Panc1 (cell line): ENCODE measurements around the gene SLC16A11. TPM values are rescaled to one million over a fixed set of nuclear protein-coding genes. Genes with fewer than 3 reads are reported as not detected.

Source experiments
- ATAC-seq: fragments of 200-7000 bp; cut with Tn5 transposase; 2 replicates; pipeline ENCODE4 v1.9.1; 2020; ENCODE audit warnings: mild to moderate bottlenecking, moderate library complexity
- BruUV-seq: library from RNA; stranded (reverse); fragments of 400-500 nt; replicated peaks from 2 replicates; lab custom pipeline; 2021; lab: Mats Ljungman, UMichigan
- CTCF ChIA-PET: fragments of 300-600 bp; sonication (Branson Sonifier 250); formaldehyde crosslinking; loops from one replicate; lab custom pipeline; 2022; ENCODE audit warnings: antibody characterized with exemption; lab: Charles Lee
- POLR2A ChIA-PET: fragments of 300-600 bp; sonication (Branson Sonifier 250); formaldehyde crosslinking; loops from one replicate; lab custom pipeline; 2022; ENCODE audit warnings: antibody characterized with exemption; lab: Charles Lee
- DNase-seq: peaks from one replicate; pipeline ENCODE4 v3.0.0-alpha.2; 2010; ENCODE audit warnings: low read depth, low spot score
- H3K27ac ChIP-seq: 2 replicates; pipeline ENCODE4 v1.5.1; 2011; ENCODE audit warnings: mild to moderate bottlenecking, low read length, inconsistent platforms
- H3K27me3 ChIP-seq: fragments of 200-500 bp; sonication (Bioruptor generic); 2 replicates; pipeline ENCODE4 v1.6.0; 2014; ENCODE audit warnings: low read length, inconsistent platforms; ENCODE audit not compliant: control insufficient read depth, insufficient read depth
- H3K36me3 ChIP-seq: fragments of 200-500 bp; sonication (Bioruptor generic); 2 replicates; pipeline ENCODE4 v1.5.1; 2014; ENCODE audit warnings: inconsistent platforms, mild to moderate bottlenecking, low read length, moderate library complexity; ENCODE audit not compliant: control insufficient read depth, insufficient read depth
- H3K4me1 ChIP-seq: 2 replicates; pipeline ENCODE4 v1.5.1; 2011; ENCODE audit warnings: inconsistent platforms, mild to moderate bottlenecking, low read length, moderate library complexity; ENCODE audit not compliant: control insufficient read depth, insufficient read depth
- H3K4me3 ChIP-seq, 2 experiments: 2 replicates each; pipeline ENCODE4 v1.5.1; 2011 to 2012; ENCODE audit warnings: low read depth in 2 of 2, low read length in 2 of 2, mild to moderate bottlenecking in 2 of 2, inconsistent platforms in 1 of 2, moderate library complexity in 1 of 2
- H3K9me3 ChIP-seq: fragments of 200-500 bp; sonication (Bioruptor generic); 2 replicates; pipeline ENCODE4 v1.5.1; 2014; ENCODE audit warnings: low read depth, mild to moderate bottlenecking, inconsistent platforms, low read length, moderate library complexity; ENCODE audit not compliant: control insufficient read depth, insufficient read depth
- POLR2AphosphoS5 ChIP-seq: IDR thresholded peaks from 2 replicates; pipeline ENCODE4 v1.6.1; 2012; ENCODE audit warnings: mild to moderate bottlenecking, low read depth, low read length, moderate library complexity
- SIN3A ChIP-seq: IDR thresholded peaks from 2 replicates; pipeline ENCODE4 v1.6.1; 2012; ENCODE audit warnings: low read depth, mild to moderate bottlenecking, low read length, moderate library complexity, borderline replicate concordance; ENCODE audit not compliant: insufficient read depth
- TCF7L2 ChIP-seq: IDR thresholded peaks from 2 replicates; pipeline ENCODE4 v1.6.1; 2011; ENCODE audit warnings: mild to moderate bottlenecking, low read depth, low read length, inconsistent platforms
- in situ Hi-C: cut with HindIII; loops from 2 replicates; pipeline ENCODE4 v1.10.0; 2016; ENCODE audit warnings: low sequenced_read_pairs, low pct_unique_long_range_greater_than_20kb
- intact Hi-C: fragments of 100-400 bp; cut with micrococcal nuclease; formaldehyde crosslinking; loops from one replicate; pipeline ENCODE4 v1.10.0; 2022; ENCODE audit not compliant: unreplicated experiment
- total RNA-seq: library from RNA; stranded (reverse); gene quantifications from one replicate; pipeline ENCODE4 v1.2.1, GENCODE V29; 2021; ENCODE audit not compliant: unreplicated experiment
- TF ChIP-seq, protein P1 (sequence below), 2 experiments: IDR thresholded peaks; 2 replicates each; pipeline ENCODE4 v1.6.1; 2011 to 2012; ENCODE audit warnings: low read depth in 2 of 2, control low read depth in 1 of 2, low read length in 1 of 2, mild to moderate bottlenecking in 1 of 2, moderate library complexity in 1 of 2; ENCODE audit not compliant: insufficient read depth in 1 of 2
- TF ChIP-seq, protein P2 (sequence below): fragments of 450-650 bp; IDR thresholded peaks from 2 replicates; pipeline ENCODE4 v1.5.1; 2017; ENCODE audit warnings: mild to moderate bottlenecking

Gene SLC16A11
- total RNA-seq, 1 experiment from 2014 or later = not detected

DNA sequence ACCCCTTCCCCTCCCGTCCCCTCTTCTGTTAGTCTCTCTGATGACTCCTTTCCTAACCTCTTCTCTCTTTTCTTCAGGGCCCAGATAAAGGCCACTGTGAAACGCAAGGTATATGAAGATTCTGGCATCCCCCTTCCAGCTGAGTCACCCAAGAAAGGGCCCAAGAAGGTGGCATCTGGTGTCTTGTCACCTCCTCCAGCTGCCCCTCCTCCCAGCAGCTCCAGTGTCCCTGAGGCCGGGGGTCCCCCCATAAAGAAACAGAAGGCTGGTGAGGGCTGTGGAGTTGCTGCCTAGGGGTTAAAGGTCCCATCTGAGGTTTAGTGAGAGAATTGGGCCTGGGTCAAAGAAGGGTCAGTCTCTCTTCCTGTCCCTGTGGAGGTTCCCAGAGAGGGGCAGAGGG, 27.5 kb downstream of the SLC16A11 start:
- H3K9me3 ChIP-seq = no peaks in the 10 kb centered on the region
- H3K4me3 ChIP-seq = no peak overlapping the region
- DNase-seq = no peak
- TF ChIP-seq TCF7L2 = no peak
- no peak for TF ChIP-seq POLR2AphosphoS5
- TF ChIP-seq, protein P1, sequence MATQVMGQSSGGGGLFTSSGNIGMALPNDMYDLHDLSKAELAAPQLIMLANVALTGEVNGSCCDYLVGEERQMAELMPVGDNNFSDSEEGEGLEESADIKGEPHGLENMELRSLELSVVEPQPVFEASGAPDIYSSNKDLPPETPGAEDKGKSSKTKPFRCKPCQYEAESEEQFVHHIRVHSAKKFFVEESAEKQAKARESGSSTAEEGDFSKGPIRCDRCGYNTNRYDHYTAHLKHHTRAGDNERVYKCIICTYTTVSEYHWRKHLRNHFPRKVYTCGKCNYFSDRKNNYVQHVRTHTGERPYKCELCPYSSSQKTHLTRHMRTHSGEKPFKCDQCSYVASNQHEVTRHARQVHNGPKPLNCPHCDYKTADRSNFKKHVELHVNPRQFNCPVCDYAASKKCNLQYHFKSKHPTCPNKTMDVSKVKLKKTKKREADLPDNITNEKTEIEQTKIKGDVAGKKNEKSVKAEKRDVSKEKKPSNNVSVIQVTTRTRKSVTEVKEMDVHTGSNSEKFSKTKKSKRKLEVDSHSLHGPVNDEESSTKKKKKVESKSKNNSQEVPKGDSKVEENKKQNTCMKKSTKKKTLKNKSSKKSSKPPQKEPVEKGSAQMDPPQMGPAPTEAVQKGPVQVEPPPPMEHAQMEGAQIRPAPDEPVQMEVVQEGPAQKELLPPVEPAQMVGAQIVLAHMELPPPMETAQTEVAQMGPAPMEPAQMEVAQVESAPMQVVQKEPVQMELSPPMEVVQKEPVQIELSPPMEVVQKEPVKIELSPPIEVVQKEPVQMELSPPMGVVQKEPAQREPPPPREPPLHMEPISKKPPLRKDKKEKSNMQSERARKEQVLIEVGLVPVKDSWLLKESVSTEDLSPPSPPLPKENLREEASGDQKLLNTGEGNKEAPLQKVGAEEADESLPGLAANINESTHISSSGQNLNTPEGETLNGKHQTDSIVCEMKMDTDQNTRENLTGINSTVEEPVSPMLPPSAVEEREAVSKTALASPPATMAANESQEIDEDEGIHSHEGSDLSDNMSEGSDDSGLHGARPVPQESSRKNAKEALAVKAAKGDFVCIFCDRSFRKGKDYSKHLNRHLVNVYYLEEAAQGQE (IDR thresholded peaks at IDR 0.05; ENCODE audit: insufficient read depth in 1 of 2, low read depth in 2 of 2, low read length in 1 of 2) = no peak
- no peak for TF ChIP-seq SIN3A
- TF ChIP-seq, protein P2, sequence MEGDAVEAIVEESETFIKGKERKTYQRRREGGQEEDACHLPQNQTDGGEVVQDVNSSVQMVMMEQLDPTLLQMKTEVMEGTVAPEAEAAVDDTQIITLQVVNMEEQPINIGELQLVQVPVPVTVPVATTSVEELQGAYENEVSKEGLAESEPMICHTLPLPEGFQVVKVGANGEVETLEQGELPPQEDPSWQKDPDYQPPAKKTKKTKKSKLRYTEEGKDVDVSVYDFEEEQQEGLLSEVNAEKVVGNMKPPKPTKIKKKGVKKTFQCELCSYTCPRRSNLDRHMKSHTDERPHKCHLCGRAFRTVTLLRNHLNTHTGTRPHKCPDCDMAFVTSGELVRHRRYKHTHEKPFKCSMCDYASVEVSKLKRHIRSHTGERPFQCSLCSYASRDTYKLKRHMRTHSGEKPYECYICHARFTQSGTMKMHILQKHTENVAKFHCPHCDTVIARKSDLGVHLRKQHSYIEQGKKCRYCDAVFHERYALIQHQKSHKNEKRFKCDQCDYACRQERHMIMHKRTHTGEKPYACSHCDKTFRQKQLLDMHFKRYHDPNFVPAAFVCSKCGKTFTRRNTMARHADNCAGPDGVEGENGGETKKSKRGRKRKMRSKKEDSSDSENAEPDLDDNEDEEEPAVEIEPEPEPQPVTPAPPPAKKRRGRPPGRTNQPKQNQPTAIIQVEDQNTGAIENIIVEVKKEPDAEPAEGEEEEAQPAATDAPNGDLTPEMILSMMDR = no peak
- BruUV-seq = no TSS peak
- H3K27me3 ChIP-seq = no peaks in the 10 kb centered on the region
- H3K36me3 ChIP-seq = peaks cover 18% of the 10 kb centered on the region; the same call in 1 of the 2 replicates
- ChIA-PET CTCF (no interaction called here), POLR2A (no interaction called here)
- intact Hi-C loops = no loop called here
- H3K4me1 ChIP-seq = peaks cover 26% of the 10 kb centered on the region
- ATAC-seq = no peak
- in situ Hi-C loops = no loop called here
- peak overlapping the region; percentile 23 for H3K27ac ChIP-seq

DNA sequence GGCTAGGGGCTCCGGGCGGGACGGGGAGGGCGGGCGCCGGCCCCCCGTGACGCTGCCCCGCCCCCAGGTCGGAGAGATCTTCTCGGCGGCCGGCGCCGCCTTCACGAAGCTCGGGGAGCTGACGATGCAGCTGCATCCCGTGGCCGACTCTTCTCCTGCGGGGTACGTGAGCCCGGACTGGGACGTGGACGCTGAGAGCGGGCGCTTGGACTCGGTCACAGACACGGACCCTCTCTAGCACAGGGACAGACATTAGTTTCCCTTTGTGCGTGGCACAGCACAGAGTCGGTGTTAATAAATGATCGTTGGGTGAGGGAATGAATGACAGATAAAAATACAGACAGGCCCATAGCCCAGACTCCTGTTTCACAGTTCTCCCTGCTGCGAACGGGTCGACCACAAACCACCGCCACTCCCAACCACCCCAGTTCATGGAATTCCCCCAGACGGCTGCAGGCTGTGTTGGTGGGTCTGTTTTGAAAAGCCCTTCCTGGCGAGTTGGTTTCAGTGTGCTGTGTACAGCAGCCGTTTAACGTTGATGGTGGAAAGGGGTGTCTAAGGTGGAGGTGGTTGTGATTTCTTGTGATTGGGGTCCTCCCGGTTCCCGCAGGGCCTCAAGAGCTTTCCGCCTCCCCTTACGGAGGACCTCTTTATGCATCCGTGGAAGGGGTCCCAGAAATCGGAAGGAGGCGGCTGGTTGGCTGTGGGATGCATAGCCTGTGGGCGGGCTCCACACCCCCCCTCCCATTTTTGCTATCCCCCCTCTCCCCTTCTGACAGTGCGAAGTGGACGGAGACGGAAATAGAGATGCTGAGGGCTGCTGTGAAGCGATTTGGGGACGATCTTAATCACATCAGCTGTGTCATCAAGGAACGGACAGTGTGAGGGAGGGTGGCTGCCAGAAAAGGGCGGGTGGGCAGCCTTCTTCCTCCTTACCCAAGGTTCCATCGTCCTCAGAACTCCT, 28.6 kb downstream of the SLC16A11 start:
- Histone ChIP-seq H3K4me1 (peaks cover 20% of the 10 kb centered on the region), H3K9me3 (no peaks in the 10 kb centered on the region), H3K36me3 (peaks cover 18% of the 10 kb centered on the region; the same call in 1 of the 2 replicates), H3K4me3 (peak overlapping the region; percentile 98 to 99), H3K27ac (peak overlapping the region; percentile 89), H3K27me3 (no peaks in the 10 kb centered on the region)
- ATAC-seq (no peak), DNase-seq (no peak)
- no TSS peak for BruUV-seq
- ChIA-PET POLR2A (no interaction called here), CTCF (interaction anchor here (1.5 kb wide), 1 partner anchor 101 kb away, joined by 3 read pairs; no protein-coding TSS in a partner anchor)
- TF ChIP-seq POLR2AphosphoS5 (no peak), SIN3A (no peak), TCF7L2 (no peak)
- TF ChIP-seq, protein P2 = peak; percentile 43
- TF ChIP-seq, protein P1 (IDR thresholded peaks at IDR 0.05; ENCODE audit: insufficient read depth in 1 of 2, low read depth in 2 of 2, low read length in 1 of 2) = no peak
- intact Hi-C loops = no loop called here
- in situ Hi-C loops = no loop called here
